Measurements from ENCODE around the gene TANGO2. TPM values are rescaled to one million over a fixed set of nuclear protein-coding genes. Genes with fewer than 3 reads are reported as not detected.

TANGO2 gene
- total and polyA plus RNA-seq, 3 donors from 2014 or later = 13.5 to 21.5 (median 19.0) TPM

- peaks cover 25% of the 10 kb centered on the region for H3K4me1 ChIP-seq
- H3K36me3 ChIP-seq (ENCODE audit: low read depth, missing control alignments) = no peaks in the 10 kb centered on the region
- H3K27ac ChIP-seq = peak within 1 kb of the TSS; percentile 88
- no peaks in the 10 kb centered on the region for H3K27me3 ChIP-seq
- TF ChIP-seq, protein P1, sequence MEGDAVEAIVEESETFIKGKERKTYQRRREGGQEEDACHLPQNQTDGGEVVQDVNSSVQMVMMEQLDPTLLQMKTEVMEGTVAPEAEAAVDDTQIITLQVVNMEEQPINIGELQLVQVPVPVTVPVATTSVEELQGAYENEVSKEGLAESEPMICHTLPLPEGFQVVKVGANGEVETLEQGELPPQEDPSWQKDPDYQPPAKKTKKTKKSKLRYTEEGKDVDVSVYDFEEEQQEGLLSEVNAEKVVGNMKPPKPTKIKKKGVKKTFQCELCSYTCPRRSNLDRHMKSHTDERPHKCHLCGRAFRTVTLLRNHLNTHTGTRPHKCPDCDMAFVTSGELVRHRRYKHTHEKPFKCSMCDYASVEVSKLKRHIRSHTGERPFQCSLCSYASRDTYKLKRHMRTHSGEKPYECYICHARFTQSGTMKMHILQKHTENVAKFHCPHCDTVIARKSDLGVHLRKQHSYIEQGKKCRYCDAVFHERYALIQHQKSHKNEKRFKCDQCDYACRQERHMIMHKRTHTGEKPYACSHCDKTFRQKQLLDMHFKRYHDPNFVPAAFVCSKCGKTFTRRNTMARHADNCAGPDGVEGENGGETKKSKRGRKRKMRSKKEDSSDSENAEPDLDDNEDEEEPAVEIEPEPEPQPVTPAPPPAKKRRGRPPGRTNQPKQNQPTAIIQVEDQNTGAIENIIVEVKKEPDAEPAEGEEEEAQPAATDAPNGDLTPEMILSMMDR (IDR thresholded peaks at IDR 0.05) = no peak
- no peak for TF ChIP-seq POLR2A (IDR thresholded peaks at IDR 0.05)
- intact Hi-C loops (cut with DNase I; ENCODE audit: low total_unique reads) = no loop called here
- WGBS, 2 donors = 65% methylated on average over 29 to 30 of the region's 30 CpGs
- no peaks in the 10 kb centered on the region for H3K9me3 ChIP-seq
- peak within 1 kb of the TSS; percentile 94 to 98 for H3K4me3 ChIP-seq
- no peak for DNase-seq
These were observed 94.9 kb downstream of the TANGO2 start, which contains the start of gene RANBP1 for GRCh38 chr22:20115691-20116375. Gene RANBP1 (plus strand): TSS chr22:20116104. CDS start chr22:20116185, 81 bp downstream.

GRCh38 chr22:20116376-20116950, 95.6 kb downstream of the TANGO2 start:
- Histone ChIP-seq H3K36me3 (ENCODE audit: low read depth, missing control alignments) (no peaks in the 10 kb centered on the region), H3K4me1 (peaks cover 25% of the 10 kb centered on the region), H3K27ac (peak overlapping the region; percentile 88), H3K4me3 (peak overlapping the region; percentile 94 to 98), H3K9me3 (no peaks in the 10 kb centered on the region), H3K27me3 (no peaks in the 10 kb centered on the region)
- no peak for DNase-seq
- 4 to 13% methylated on average over 25 to 27 of the region's 27 CpGs for WGBS, 2 donors
- TF ChIP-seq, protein P1 (IDR thresholded peaks at IDR 0.05) = no peak
- no peak for TF ChIP-seq POLR2A (IDR thresholded peaks at IDR 0.05)
- intact Hi-C loops (cut with DNase I; ENCODE audit: low total_unique reads) = no loop called here

MicroRNA genes within 50 kb of the gene (microRNA counts, 767-probe panel; counts per million panel counts)
- 0 to 152 counts per million in 2 donors for microRNA hsa-miR-1306-3p
- microRNA hsa-miR-185-5p = 0 to 152 counts per million in 2 donors

Small RNA genes lying within 50 kb of the gene (microRNA-seq; reads per million reads assigned to microRNA genes)
- 254 to 303 reads per million in 2 donors for gene MIR185 (ENCODE audit: borderline number of aligned reads in 2 of 2, borderline replicate concordance in 1 of 2)
- 0 to 1.4 reads per million in 2 donors for gene MIR6816 (ENCODE audit: borderline number of aligned reads in 2 of 2, borderline replicate concordance in 1 of 2)

Small RNA genes lying within 50 kb of the gene (small RNA-seq; reads per million reads assigned to genes)
- gene MIR185 = 0 to 0.18 reads per million in 2 donors
- 0 to 0.18 reads per million in 2 donors for gene MIR6816
- gene RF00017 = 0 reads per million in 2 donors

Other genes starting within 250 kb of the TANGO2 start
- 1 to 10 TPM; 5.5 to 6.9 TPM for gene GNB1L, start 166.2 kb upstream of the TANGO2 start, total RNA-seq
- 6.0 TPM for gene GNB1L, start 166.2 kb upstream of the TANGO2 start, polyA plus RNA-seq (ENCODE audit: insufficient read depth, low read depth, low replicate concordance)
- 10 to 100 TPM; 11.0 to 14.7 TPM for gene RTL10, start 166.2 kb upstream of the TANGO2 start, total RNA-seq
- 10.9 TPM for gene RTL10, start 166.2 kb upstream of the TANGO2 start, polyA plus RNA-seq (ENCODE audit: insufficient read depth, low read depth, low replicate concordance)
- gene COMT, start 79.3 kb upstream of the TANGO2 start, total RNA-seq = 100 to 1,000 TPM; 278 to 427 TPM
- gene COMT, start 79.3 kb upstream of the TANGO2 start, polyA plus RNA-seq (ENCODE audit: insufficient read depth, low read depth, low replicate concordance) = 147 TPM
- gene TXNRD2, start 79.3 kb upstream of the TANGO2 start, total RNA-seq = 10 to 100 TPM; 36.6 to 49.9 TPM
- 28.7 TPM for gene TXNRD2, start 79.3 kb upstream of the TANGO2 start, polyA plus RNA-seq (ENCODE audit: insufficient read depth, low read depth, low replicate concordance)
- gene ARVCF, start 4.3 kb upstream of the TANGO2 start, total RNA-seq = 10 to 100 TPM; 43.2 to 57.7 TPM
- gene ARVCF, start 4.3 kb upstream of the TANGO2 start, polyA plus RNA-seq (ENCODE audit: insufficient read depth, low read depth, low replicate concordance) = 21.1 TPM
- gene DGCR8, start 59.1 kb downstream of the TANGO2 start, total RNA-seq = 10 to 100 TPM; 64.8 to 83.7 TPM
- 44.4 TPM for gene DGCR8, start 59.1 kb downstream of the TANGO2 start, polyA plus RNA-seq (ENCODE audit: insufficient read depth, low read depth, low replicate concordance)
- 100 to 1,000 TPM; 284 to 318 TPM for gene RANBP1, start 95.0 kb downstream of the TANGO2 start, total RNA-seq
- 247 TPM for gene RANBP1, start 95.0 kb downstream of the TANGO2 start, polyA plus RNA-seq (ENCODE audit: insufficient read depth, low read depth, low replicate concordance)
- 100 to 1,000 TPM in 1 of 2 donors, 10 to 100 TPM in 1; 97.2 to 122 TPM for gene TRMT2A, start 96.1 kb downstream of the TANGO2 start, total RNA-seq
- 82.7 TPM for gene TRMT2A, start 96.1 kb downstream of the TANGO2 start, polyA plus RNA-seq (ENCODE audit: insufficient read depth, low read depth, low replicate concordance)
- 10 to 100 TPM; 40.9 to 44.0 TPM for gene ZDHHC8, start 110.7 kb downstream of the TANGO2 start, total RNA-seq
- 34.0 TPM for gene ZDHHC8, start 110.7 kb downstream of the TANGO2 start, polyA plus RNA-seq (ENCODE audit: insufficient read depth, low read depth, low replicate concordance)
- 10 to 100 TPM; 12.2 to 33.1 TPM for gene CCDC188, start 129.9 kb downstream of the TANGO2 start, total RNA-seq
- gene CCDC188, start 129.9 kb downstream of the TANGO2 start, polyA plus RNA-seq (ENCODE audit: insufficient read depth, low read depth, low replicate concordance) = 46.5 TPM
- gene RTN4R, start 247.2 kb downstream of the TANGO2 start, total RNA-seq = 1 to 10 TPM; 5.1 to 6.1 TPM
- gene RTN4R, start 247.2 kb downstream of the TANGO2 start, polyA plus RNA-seq (ENCODE audit: insufficient read depth, low read depth, low replicate concordance) = 2.1 TPM